Keratinocyte (primary cell): Measurements from ENCODE around the gene OR2T35.

Source experiments
- CTCF ChIP-seq, 3 experiments: IDR thresholded peaks in 1 of 3; conservative IDR thresholded peaks in 1 of 3; optimal IDR thresholded peaks in 1 of 3; 2 replicates in 2 of 3; 3 replicates in 1 of 3; pipeline versions ENCODE3 to v1.5.1; 2011; ENCODE audit warnings: low read length in 3 of 3, mild to moderate bottlenecking in 3 of 3, moderate library complexity in 2 of 3, control low read depth in 1 of 3, inconsistent platforms in 1 of 3; ENCODE audit not compliant: insufficient read depth in 2 of 3; ENCODE audit errors: extremely low read depth in 1 of 3
- EZH2 ChIP-seq: IDR thresholded peaks from one replicate; pipeline ENCODE4 v1.6.1; 2012; ENCODE audit warnings: inconsistent platforms, mild to moderate bottlenecking, low read length, moderate library complexity

- TF ChIP-seq CTCF (optimal IDR thresholded peaks at IDR 0.05 in 1 of 3, IDR thresholded peaks at IDR 0.05 in 1 of 3, conservative IDR thresholded peaks at IDR 0.05 in 1 of 3; ENCODE audit: extremely low read depth in 1 of 3, insufficient read depth in 2 of 3, low read length in 3 of 3): no peak
- no peak for TF ChIP-seq EZH2
These were observed 19.1 kb downstream of the OR2T35 start for GRCh38 chr1:248625971-248626370.
